Testis (tissue), 2 donors: Measurements from ENCODE around the gene SPACA5B.

Experiments
- CTCF ChIP-seq, 3 experiments: fragments of 450-650 bp in 2 of 3; fragments of 200-600 bp in 1 of 3; sonication (generic) in 1 of 3; IDR thresholded peaks; one replicate each; pipeline ENCODE4 v1.5.1; 2016 to 2019; ENCODE audit warnings: antibody characterized with exemption in 3 of 3, mild to moderate bottlenecking in 2 of 3, moderate library complexity in 1 of 3
- POLR2A ChIP-seq: fragments of 450-650 bp; IDR thresholded peaks from one replicate; pipeline ENCODE4 v1.6.1; 2017; ENCODE audit warnings: antibody characterized with exemption, mild to moderate bottlenecking, moderate library complexity

- TF ChIP-seq CTCF (IDR thresholded peaks at IDR 0.05): no peak
- no peak for TF ChIP-seq POLR2A
Measured at GRCh38 chrX:48180811-48181210, 50.4 kb downstream of the SPACA5B start.
